ENCODE results near the gene MMP12. TPM values are rescaled to one million over a fixed set of nuclear protein-coding genes. Genes with fewer than 3 reads are reported as not detected.

MMP12 gene
- 0.05 to 0.07 TPM (median 0.06 TPM) in 3 of 5 replicates, not detected in the others for total RNA-seq (2022; extraction: Qiagen RNA extraction)

DNA sequence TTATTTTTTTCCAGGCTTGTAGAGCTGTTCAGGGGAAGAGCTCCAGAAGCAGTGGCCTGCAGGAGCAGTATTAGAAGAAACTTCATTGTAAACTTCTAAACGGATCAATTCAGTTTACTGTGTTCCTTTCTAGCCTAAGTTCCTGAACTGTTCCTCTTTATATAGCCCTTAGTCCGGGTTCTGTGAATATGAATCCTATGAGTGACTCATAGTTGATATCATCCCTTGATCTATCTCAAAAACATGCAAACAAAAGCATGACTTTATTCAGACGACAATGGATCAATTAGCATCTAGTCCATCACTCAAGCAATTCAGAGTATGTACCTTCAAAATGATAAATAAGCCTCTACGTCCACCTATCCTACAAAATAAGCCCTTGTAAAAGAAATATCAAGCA, at the start of gene MMP12:
TSS of gene MMP12 (minus strand) at position 131 of the 400 bp plus-strand sequence. CDS start at position 86, 45 bp downstream.

GRCh38 chr11:102843489-102843888, 31.3 kb downstream of the MMP12 start, which contains the start of gene MMP3:
Gene MMP3 (minus strand): TSS chr11:102843609. CDS start chr11:102843546, 63 bp downstream.

Other genes with a start within 250 kb of the MMP12 start
- gene MMP20, start 249.7 kb downstream of the MMP12 start, total RNA-seq (2022; extraction: Qiagen RNA extraction) = 0.03 TPM in 1 of 5 replicates, not detected in the others
- not detected in 5 replicates for gene MMP27, start 169.2 kb downstream of the MMP12 start, total RNA-seq (2022; extraction: Qiagen RNA extraction)
- not detected in 5 replicates for gene MMP8, start 150.0 kb downstream of the MMP12 start, total RNA-seq (2022; extraction: Qiagen RNA extraction)
- gene MMP10, start 94.4 kb downstream of the MMP12 start, total RNA-seq (2022; extraction: Qiagen RNA extraction) = 0.59 to 1.3 TPM (median 0.88 TPM) in 5 replicates
- 0.47 to 1.2 TPM (median 0.86 TPM) in 5 replicates for gene MMP1, start 76.8 kb downstream of the MMP12 start, total RNA-seq (2022; extraction: Qiagen RNA extraction)
- gene MMP3, start 31.4 kb downstream of the MMP12 start, total RNA-seq (2022; extraction: Qiagen RNA extraction) = 0.03 to 0.41 TPM (median 0.39 TPM) in 3 of 5 replicates, not detected in the others
- 0.05 TPM in 2 of 5 replicates, not detected in the others for gene MMP13, start 80.8 kb upstream of the MMP12 start, total RNA-seq (2022; extraction: Qiagen RNA extraction)
- 61.8 to 70.2 TPM (median 66.7 TPM) in 5 replicates for gene DCUN1D5, start 217.2 kb upstream of the MMP12 start, total RNA-seq (2022; extraction: Qiagen RNA extraction)
- 5.4 to 7.0 TPM (median 6.5 TPM) in 5 replicates for gene DYNC2H1, start 234.4 kb upstream of the MMP12 start, total RNA-seq (2022; extraction: Qiagen RNA extraction)